Measurements from ENCODE around the gene PID1.

Gene PID1

GRCh38 chr2:229050133-229050532 is 221.0 kb downstream of the PID1 start:
- H3K36me3 ChIP-seq = no peaks in the 10 kb centered on the region
- no peaks in the 10 kb centered on the region for H3K4me1 ChIP-seq
- H3K27ac ChIP-seq = no peak overlapping the region
- H3K27me3 ChIP-seq = no peaks in the 10 kb centered on the region
- intact Hi-C loops (cut with DNase I; ENCODE audit: low total_unique reads) = no loop called here
- H3K9me3 ChIP-seq = no peaks in the 10 kb centered on the region
- no peak for DNase-seq
- TF ChIP-seq CTCF (IDR thresholded peaks at IDR 0.05) = no peak
- no peak overlapping the region for H3K4me3 ChIP-seq

- Histone ChIP-seq H3K36me3 (no peaks in the 10 kb centered on the region), H3K9me3 (no peaks in the 10 kb centered on the region), H3K27me3 (no peaks in the 10 kb centered on the region), H3K4me3 (no peak overlapping the region), H3K27ac (no peak overlapping the region), H3K4me1 (no peaks in the 10 kb centered on the region)
- DNase-seq = no peak
- intact Hi-C loops (cut with DNase I; ENCODE audit: low total_unique reads) = no loop called here
- TF ChIP-seq CTCF (IDR thresholded peaks at IDR 0.05) = no peak
These were observed 223.0 kb downstream of the PID1 start for GRCh38 chr2:229048134-229048533.

- Histone ChIP-seq H3K4me1 (no peaks in the 10 kb centered on the region), H3K4me3 (no peak overlapping the region), H3K27ac (no peak overlapping the region), H3K9me3 (no peaks in the 10 kb centered on the region), H3K27me3 (no peaks in the 10 kb centered on the region), H3K36me3 (no peaks in the 10 kb centered on the region)
- no peak for TF ChIP-seq CTCF (IDR thresholded peaks at IDR 0.05)
- intact Hi-C loops (cut with DNase I; ENCODE audit: low total_unique reads) = no loop called here
- no peak for DNase-seq
These were observed 225.4 kb downstream of the PID1 start for GRCh38 chr2:229045671-229046070.

GRCh38 chr2:229044581-229044980 is 226.5 kb downstream of the PID1 start:
- Histone ChIP-seq H3K36me3 (no peaks in the 10 kb centered on the region), H3K4me1 (no peaks in the 10 kb centered on the region), H3K27me3 (no peaks in the 10 kb centered on the region), H3K27ac (no peak overlapping the region), H3K9me3 (no peaks in the 10 kb centered on the region), H3K4me3 (no peak overlapping the region)
- no peak for DNase-seq
- TF ChIP-seq CTCF (IDR thresholded peaks at IDR 0.05) = no peak
- intact Hi-C loops (cut with DNase I; ENCODE audit: low total_unique reads) = no loop called here

GRCh38 chr2:229043681-229044080 is 227.4 kb downstream of the PID1 start:
- no peaks in the 10 kb centered on the region for H3K9me3 ChIP-seq
- no peak overlapping the region for H3K27ac ChIP-seq
- H3K27me3 ChIP-seq = no peaks in the 10 kb centered on the region
- no peak for DNase-seq
- no peaks in the 10 kb centered on the region for H3K36me3 ChIP-seq
- intact Hi-C loops (cut with DNase I; ENCODE audit: low total_unique reads) = no loop called here
- H3K4me3 ChIP-seq = no peak overlapping the region
- no peaks in the 10 kb centered on the region for H3K4me1 ChIP-seq
- no peak for TF ChIP-seq CTCF (IDR thresholded peaks at IDR 0.05)

GRCh38 chr2:229042349-229042748 is 228.7 kb downstream of the PID1 start:
- H3K27ac ChIP-seq = no peak overlapping the region
- no peaks in the 10 kb centered on the region for H3K9me3 ChIP-seq
- H3K27me3 ChIP-seq = no peaks in the 10 kb centered on the region
- no peak overlapping the region for H3K4me3 ChIP-seq
- H3K4me1 ChIP-seq = no peaks in the 10 kb centered on the region
- H3K36me3 ChIP-seq = no peaks in the 10 kb centered on the region
- DNase-seq = no peak
- no peak for TF ChIP-seq CTCF (IDR thresholded peaks at IDR 0.05)
- intact Hi-C loops (cut with DNase I; ENCODE audit: low total_unique reads) = no loop called here

Measured in tibial artery (tissue), 4 donors.